Smooth muscle cell (in vitro differentiated cells): ENCODE results near the gene CEBPB. TPM values are rescaled to one million over a fixed set of nuclear protein-coding genes. Genes with fewer than 3 reads are reported as not detected.
"Not testable (repeated sequence)": the region's sequence is repeated elsewhere in the genome, so short reads cannot be mapped to it uniquely, and the experiment has no call there.

ENCODE experiments used
- DNase-seq: peaks from one replicate; lab custom pipeline; 2025; ENCODE audit not compliant: unreplicated experiment; lab: John Stamatoyannopoulos, UW
- H2AFZ ChIP-seq: fragments of 200-600 bp; sonication (generic); 2 replicates; pipeline ENCODE4 v1.6.0; 2016; ENCODE audit warnings: antibody characterized with exemption, low read depth, mild to moderate bottlenecking
- H3F3A ChIP-seq: fragments of 200-600 bp; sonication (generic); 2 replicates; pipeline ENCODE4 v1.6.0; 2017; ENCODE audit warnings: antibody characterized with exemption, low read depth
- H3K27ac ChIP-seq: fragments of 200-600 bp; sonication (generic); 2 replicates; pipeline ENCODE4 v1.5.1; 2016; ENCODE audit warnings: low read depth, mild to moderate bottlenecking
- H3K27me3 ChIP-seq: fragments of 200-600 bp; sonication (generic); 2 replicates; pipeline ENCODE4 v1.6.1; 2016; ENCODE audit warnings: low read depth, mild to moderate bottlenecking
- H3K36me3 ChIP-seq: fragments of 200-600 bp; sonication (generic); 2 replicates; pipeline ENCODE4 v1.5.1; 2016; ENCODE audit warnings: low read depth
- H3K4me1 ChIP-seq: fragments of 200-600 bp; sonication (generic); 2 replicates; pipeline ENCODE4 v1.5.1; 2016; ENCODE audit warnings: low read depth
- H3K4me2 ChIP-seq: fragments of 200-600 bp; sonication (generic); 2 replicates; pipeline ENCODE4 v1.6.0; 2016; ENCODE audit warnings: mild to moderate bottlenecking
- H3K4me3 ChIP-seq: fragments of 200-600 bp; sonication (generic); 2 replicates; pipeline ENCODE4 v1.5.1; 2016; ENCODE audit warnings: mild to moderate bottlenecking
- H3K79me2 ChIP-seq: fragments of 200-600 bp; sonication (generic); 2 replicates; pipeline ENCODE4 v1.6.0; 2016; ENCODE audit warnings: low read depth, mild to moderate bottlenecking
- H3K9ac ChIP-seq: fragments of 200-600 bp; sonication (generic); 2 replicates; pipeline ENCODE4 v1.6.0; 2016; ENCODE audit warnings: low read depth
- H3K9me3 ChIP-seq: fragments of 200-600 bp; sonication (generic); replicated peaks from 2 replicates; pipeline ENCODE4 v1.5.1; 2016; ENCODE audit warnings: low read depth
- H4K20me1 ChIP-seq: fragments of 200-600 bp; sonication (generic); 2 replicates; pipeline ENCODE4 v1.6.0; 2016; ENCODE audit warnings: low read depth
- WGBS: methylation state at CpG from one replicate; pipeline ENCODE4 v1.1.7; 2016; ENCODE audit warnings: low lambda C conversion rate; 5-methylcytosine and 5-hydroxymethylcytosine counted together
- polyA plus RNA-seq: library from polyadenylated mRNA; unstranded; fragments of >200 nt; fragmentation: Nextera tagmentation; extraction: Ambion mirVana; gene quantifications from 2 replicates; pipeline ENCODE4 v1.2.1, GENCODE V29; 2016
- total RNA-seq: library from RNA; depleted of rRNA; stranded (reverse); fragments of >200 nt; gene quantifications from 2 replicates; pipeline ENCODE4 v1.2.3, GENCODE V29; 2014
- TF ChIP-seq, protein P1 (sequence below): fragments of 200-600 bp; sonication (generic); IDR thresholded peaks from 2 replicates; pipeline ENCODE4 v1.5.1; 2017; ENCODE audit warnings: borderline replicate concordance, mild to moderate bottlenecking, antibody characterized with exemption; ENCODE audit not compliant: insufficient read depth, poor library complexity, severe bottlenecking

The CEBPB gene
- total and polyA plus RNA-seq, 2 experiments from 2014 or later = 38.0 to 117 TPM

DNA sequence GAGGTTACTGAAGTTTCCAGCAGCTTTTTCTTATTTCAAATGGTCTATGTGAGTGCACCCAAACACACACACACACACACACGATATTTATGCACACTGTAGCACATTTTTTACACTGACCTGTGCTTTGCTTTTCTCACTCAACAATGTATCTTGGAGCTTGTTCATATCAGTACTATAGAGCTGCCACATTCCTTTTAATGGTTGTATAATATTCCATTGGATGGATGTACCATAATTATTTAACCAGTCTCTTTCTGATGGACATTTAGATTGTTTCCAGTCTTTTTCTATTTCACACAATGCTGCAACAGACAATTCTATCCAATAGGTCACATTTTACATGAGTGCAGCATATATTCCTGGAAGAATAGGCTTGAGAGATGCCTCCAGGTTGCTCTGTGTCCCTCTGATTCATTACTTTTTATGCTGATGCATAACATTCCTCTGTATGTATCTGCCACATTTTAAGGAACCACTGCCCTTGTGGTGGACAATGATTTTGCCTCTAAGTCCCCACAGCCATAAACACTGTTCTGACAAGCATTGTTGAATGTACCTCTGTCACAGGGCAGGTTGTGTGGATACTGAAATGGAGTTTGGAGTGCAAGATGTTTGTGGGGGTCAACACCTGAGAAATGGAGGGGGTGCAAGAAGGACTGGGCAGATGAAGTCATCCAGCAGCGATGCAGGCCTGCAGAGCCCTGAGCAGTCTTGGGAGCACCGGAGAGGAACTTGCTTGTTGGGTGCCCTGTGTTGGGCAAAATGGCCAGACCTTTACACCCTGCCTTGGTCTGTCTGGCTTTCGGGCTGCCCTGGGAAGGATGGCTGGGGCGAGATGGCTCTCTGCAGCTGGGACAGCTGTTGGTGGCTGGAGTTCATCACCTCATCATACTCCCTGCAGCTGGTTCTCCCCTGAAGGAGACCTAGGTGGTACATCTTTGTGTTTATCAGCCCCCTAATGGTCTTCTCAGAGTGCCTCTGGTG lies 13.6 kb downstream of the CEBPB start:
- DNase-seq = no peak
- Histone ChIP-seq H3K9me3 (no peaks in the 10 kb centered on the region), H3K4me2 (no peak overlapping the region), H3K27me3 (no peaks in the 10 kb centered on the region), H3K9ac (no peak overlapping the region), H3F3A (no peaks in the 10 kb centered on the region), H3K36me3 (no peaks in the 10 kb centered on the region), H3K27ac (no peak overlapping the region), H3K4me3 (no peak overlapping the region), H2AFZ (no peak overlapping the region), H3K4me1 (no peaks in the 10 kb centered on the region), H3K79me2 (no peaks in the 10 kb centered on the region), H4K20me1 (no peaks in the 10 kb centered on the region)
- WGBS = 95% methylated on average over 5 of the region's 5 CpGs
- TF ChIP-seq, protein P1, sequence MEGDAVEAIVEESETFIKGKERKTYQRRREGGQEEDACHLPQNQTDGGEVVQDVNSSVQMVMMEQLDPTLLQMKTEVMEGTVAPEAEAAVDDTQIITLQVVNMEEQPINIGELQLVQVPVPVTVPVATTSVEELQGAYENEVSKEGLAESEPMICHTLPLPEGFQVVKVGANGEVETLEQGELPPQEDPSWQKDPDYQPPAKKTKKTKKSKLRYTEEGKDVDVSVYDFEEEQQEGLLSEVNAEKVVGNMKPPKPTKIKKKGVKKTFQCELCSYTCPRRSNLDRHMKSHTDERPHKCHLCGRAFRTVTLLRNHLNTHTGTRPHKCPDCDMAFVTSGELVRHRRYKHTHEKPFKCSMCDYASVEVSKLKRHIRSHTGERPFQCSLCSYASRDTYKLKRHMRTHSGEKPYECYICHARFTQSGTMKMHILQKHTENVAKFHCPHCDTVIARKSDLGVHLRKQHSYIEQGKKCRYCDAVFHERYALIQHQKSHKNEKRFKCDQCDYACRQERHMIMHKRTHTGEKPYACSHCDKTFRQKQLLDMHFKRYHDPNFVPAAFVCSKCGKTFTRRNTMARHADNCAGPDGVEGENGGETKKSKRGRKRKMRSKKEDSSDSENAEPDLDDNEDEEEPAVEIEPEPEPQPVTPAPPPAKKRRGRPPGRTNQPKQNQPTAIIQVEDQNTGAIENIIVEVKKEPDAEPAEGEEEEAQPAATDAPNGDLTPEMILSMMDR = no peak

DNA sequence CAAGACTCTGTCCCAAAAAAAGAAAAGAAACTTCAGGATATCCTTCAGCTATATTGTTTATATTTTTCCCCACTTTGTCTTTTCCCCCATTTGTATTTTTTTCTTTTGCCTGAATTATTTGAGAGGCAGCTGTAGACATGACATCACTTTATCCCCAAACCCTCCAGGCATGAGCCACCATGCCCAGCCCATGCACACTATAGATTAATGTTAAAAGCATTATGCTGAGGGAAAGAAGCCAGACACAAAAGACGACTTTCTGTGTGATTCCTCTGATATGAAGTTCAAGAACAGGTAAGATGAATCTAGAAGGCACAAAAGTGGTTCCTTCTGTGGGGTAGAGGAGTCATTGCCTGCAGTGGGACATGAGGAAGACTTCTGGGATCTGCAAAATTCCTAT lies 16.4 kb downstream of the CEBPB start:
- no peak overlapping the region for H3K9ac ChIP-seq
- H3K79me2 ChIP-seq = no peaks in the 10 kb centered on the region
- H3K36me3 ChIP-seq = no peaks in the 10 kb centered on the region
- no peak for DNase-seq
- no peaks in the 10 kb centered on the region for H3F3A ChIP-seq
- no peaks in the 10 kb centered on the region for H3K27me3 ChIP-seq
- TF ChIP-seq, protein P1 = no peak
- H2AFZ ChIP-seq = no peak overlapping the region
- H4K20me1 ChIP-seq = no peaks in the 10 kb centered on the region
- 62% methylated on average over 1 of the region's 1 CpG for WGBS
- no peaks in the 10 kb centered on the region for H3K4me1 ChIP-seq
- no peak overlapping the region for H3K27ac ChIP-seq
- no peak overlapping the region for H3K4me2 ChIP-seq
- H3K4me3 ChIP-seq = no peak overlapping the region
- H3K9me3 ChIP-seq = no peaks in the 10 kb centered on the region

DNA sequence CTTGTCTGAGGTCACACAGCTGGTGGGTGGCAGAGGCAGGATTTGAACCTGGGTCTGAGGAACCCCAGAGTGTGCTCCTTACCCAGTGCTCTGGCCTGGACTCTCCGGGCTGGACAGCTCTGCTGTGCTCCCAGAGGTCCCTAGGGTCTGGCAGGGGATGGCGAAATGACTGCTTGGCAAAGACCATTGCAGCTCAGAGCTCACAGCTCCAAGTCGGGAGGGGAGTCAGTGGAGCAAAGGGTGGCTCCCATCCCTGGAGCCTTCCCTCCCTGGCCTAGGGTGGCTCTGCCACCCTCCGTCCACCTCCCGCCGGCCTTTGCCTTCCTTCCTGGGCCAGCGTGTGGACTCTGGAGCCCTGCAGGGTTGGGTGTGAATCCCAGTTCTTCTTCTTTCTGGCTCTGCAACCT lies 17.5 kb downstream of the CEBPB start:
- Histone ChIP-seq H3K27me3 (no peaks in the 10 kb centered on the region), H4K20me1 (no peaks in the 10 kb centered on the region), H2AFZ (no peak overlapping the region), H3K4me1 (no peaks in the 10 kb centered on the region), H3K27ac (no peak overlapping the region), H3K79me2 (no peaks in the 10 kb centered on the region), H3K9me3 (no peaks in the 10 kb centered on the region), H3F3A (no peaks in the 10 kb centered on the region), H3K4me2 (no peak overlapping the region), H3K9ac (no peak overlapping the region), H3K36me3 (no peaks in the 10 kb centered on the region), H3K4me3 (no peak overlapping the region)
- WGBS = 83% methylated on average over 7 of the region's 7 CpGs
- DNase-seq = no peak
- TF ChIP-seq, protein P1 = no peak

DNA sequence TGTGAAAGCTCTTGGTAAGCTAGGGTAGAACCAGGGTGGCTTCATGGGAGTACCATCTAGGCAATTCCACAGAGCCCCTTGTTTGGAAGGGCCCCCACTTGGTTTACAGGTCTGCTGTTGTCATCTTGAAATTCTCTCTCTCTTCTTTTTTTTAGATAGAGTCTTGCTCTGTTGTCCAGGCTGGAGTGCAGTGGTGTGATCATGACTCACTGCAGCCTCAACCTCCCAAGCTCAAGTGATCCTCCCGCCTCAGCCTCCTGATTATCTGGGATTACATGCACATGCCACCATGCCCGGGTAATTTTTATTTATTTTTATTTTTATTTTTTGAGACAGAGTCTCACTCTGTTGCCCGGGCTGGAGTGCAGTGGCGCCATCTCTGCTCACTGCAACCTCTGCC lies 18.2 kb downstream of the CEBPB start:
- not testable (repeated sequence) for H3K27ac ChIP-seq, H4K20me1 ChIP-seq, H3K27me3 ChIP-seq, H3K9me3 ChIP-seq, H3K9ac ChIP-seq, H3K36me3 ChIP-seq, H3K4me3 ChIP-seq, H3K79me2 ChIP-seq, H3K4me1 ChIP-seq, H2AFZ ChIP-seq, DNase-seq, H3F3A ChIP-seq, H3K4me2 ChIP-seq
- WGBS = 95% methylated on average over 4 of the region's 4 CpGs
